Peyer's patch (tissue), 4 donors: ENCODE data around the gene LYG2. TPM values are rescaled to one million over a fixed set of nuclear protein-coding genes. Genes with fewer than 3 reads are reported as not detected.
"Not testable (repeated sequence)": the region's sequence is repeated elsewhere in the genome, so short reads cannot be mapped to it uniquely, and the experiment has no call there.

Source experiments
- DNase-seq, 3 donors: peaks; one replicate each; pipeline ENCODE4 v3.0.0-alpha.2; 2017 to 2019
- H3K27ac ChIP-seq, 4 donors: fragments of 200-600 bp; sonication (generic); one replicate each; pipeline ENCODE4 v1.5.1; 2016 to 2019
- H3K27me3 ChIP-seq, 2 donors: fragments of 200-600 bp; sonication (generic); one replicate each; pipeline ENCODE4 v1.5.1; 2019
- H3K36me3 ChIP-seq, 3 donors: fragments of 200-600 bp; sonication (generic); one replicate each; pipeline ENCODE4 v1.5.1; 2016 to 2019
- H3K4me1 ChIP-seq, 4 donors: fragments of 200-600 bp; sonication (generic); one replicate each; pipeline ENCODE4 v1.5.1; 2016 to 2019
- H3K4me3 ChIP-seq, 4 donors: fragments of 200-600 bp; sonication (generic); 1 replicate in 3 of 4; 2 replicates in 1 of 4; pipeline ENCODE4 v1.5.1; 2016 to 2019; ENCODE audit warnings: mild to moderate bottlenecking in 1 of 4
- H3K9me3 ChIP-seq, 4 donors: fragments of 200-600 bp; sonication (generic); one replicate each; pipeline ENCODE4 v1.5.1; 2016 to 2019; ENCODE audit warnings: mild to moderate bottlenecking in 1 of 4
- POLR2A ChIP-seq, 2 donors: fragments of 450-650 bp; IDR thresholded peaks; one replicate each; pipeline ENCODE4 v1.5.1; 2017; ENCODE audit warnings: antibody characterized with exemption in 2 of 2, mild to moderate bottlenecking in 2 of 2, moderate library complexity in 2 of 2
- total RNA-seq, 4 donors: library from RNA; depleted of rRNA; stranded (reverse); fragments of >200 nt; gene quantifications; one replicate each; pipeline ENCODE4 v1.1.0, GENCODE V29; 2016
- TF ChIP-seq, protein P1 (sequence below), 6 experiments: fragments of 450-650 bp in 4 of 6; fragments of 200-600 bp in 2 of 6; sonication (generic) in 1 of 6; IDR thresholded peaks; one replicate each; pipeline ENCODE4 v1.5.1; 2017 to 2019; ENCODE audit warnings: antibody characterized with exemption in 6 of 6, mild to moderate bottlenecking in 3 of 6, moderate library complexity in 1 of 6

LYG2 gene
- not detected for total RNA-seq

DNA sequence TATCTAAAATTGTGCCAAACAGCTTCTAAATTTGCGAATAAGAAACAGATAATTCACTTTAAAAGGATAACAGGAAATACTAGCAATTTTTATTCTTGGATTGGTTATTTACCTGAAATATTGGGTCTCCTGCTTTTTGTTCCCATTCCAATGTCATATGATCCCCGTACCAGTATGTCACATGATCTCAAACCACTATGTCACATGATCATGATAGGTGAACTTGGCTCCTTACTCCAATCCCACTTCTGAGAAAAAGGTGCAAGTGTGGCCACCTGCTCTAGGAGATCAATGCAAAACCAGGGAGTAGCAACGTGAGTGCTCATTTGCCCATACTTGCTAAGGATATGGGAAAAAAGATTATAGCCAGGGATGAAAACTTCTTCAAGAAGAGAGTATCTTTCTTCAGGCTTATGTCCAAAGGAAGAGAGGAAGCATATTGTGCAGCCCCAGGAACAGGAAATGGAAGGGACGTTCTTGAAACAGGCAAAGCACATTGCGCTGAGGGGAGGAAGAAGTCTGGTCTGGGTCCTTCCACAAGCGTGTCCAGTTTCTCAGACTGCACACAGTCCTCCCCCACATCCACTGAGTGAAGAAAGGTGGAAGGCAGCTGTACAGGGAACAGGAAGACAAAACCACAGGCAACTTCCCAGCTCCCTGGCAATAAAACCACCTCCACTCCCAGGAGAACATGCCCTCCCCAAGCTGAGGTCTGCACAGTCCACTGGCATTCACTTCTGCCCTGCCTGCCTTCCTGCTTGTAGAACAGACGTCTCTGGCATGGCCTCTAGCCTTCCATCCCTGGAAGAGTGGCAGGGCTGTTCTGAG lies at the start of gene LYG2:
Gene LYG2, minus strand, starts transcription at position 176 of the 828 bp plus-strand sequence. CDS start 1,406 bp downstream, outside the sequence.
- Histone ChIP-seq H3K27ac (no peak within 1 kb of the TSS), H3K9me3 (no peaks in the 10 kb centered on the region), H3K4me1 (no peaks in the 10 kb centered on the region), H3K36me3 (no peaks in the 10 kb centered on the region), H3K4me3 (no peak within 1 kb of the TSS), H3K27me3 (no peaks in the 10 kb centered on the region)
- DNase-seq: no peak
- TF ChIP-seq, protein P1, sequence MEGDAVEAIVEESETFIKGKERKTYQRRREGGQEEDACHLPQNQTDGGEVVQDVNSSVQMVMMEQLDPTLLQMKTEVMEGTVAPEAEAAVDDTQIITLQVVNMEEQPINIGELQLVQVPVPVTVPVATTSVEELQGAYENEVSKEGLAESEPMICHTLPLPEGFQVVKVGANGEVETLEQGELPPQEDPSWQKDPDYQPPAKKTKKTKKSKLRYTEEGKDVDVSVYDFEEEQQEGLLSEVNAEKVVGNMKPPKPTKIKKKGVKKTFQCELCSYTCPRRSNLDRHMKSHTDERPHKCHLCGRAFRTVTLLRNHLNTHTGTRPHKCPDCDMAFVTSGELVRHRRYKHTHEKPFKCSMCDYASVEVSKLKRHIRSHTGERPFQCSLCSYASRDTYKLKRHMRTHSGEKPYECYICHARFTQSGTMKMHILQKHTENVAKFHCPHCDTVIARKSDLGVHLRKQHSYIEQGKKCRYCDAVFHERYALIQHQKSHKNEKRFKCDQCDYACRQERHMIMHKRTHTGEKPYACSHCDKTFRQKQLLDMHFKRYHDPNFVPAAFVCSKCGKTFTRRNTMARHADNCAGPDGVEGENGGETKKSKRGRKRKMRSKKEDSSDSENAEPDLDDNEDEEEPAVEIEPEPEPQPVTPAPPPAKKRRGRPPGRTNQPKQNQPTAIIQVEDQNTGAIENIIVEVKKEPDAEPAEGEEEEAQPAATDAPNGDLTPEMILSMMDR (IDR thresholded peaks at IDR 0.05): no peak
- TF ChIP-seq POLR2A (IDR thresholded peaks at IDR 0.05): no peak

GRCh38 chr2:99301097-99301496 lies 45.6 kb upstream of the LYG2 start, which contains the start of gene LYG1:
Gene LYG1 (minus strand): TSS chr2:99301197. CDS start chr2:99295670, 5,527 bp downstream.
- H3K4me3 ChIP-seq, H3K4me1 ChIP-seq, H3K36me3 ChIP-seq, H3K9me3 ChIP-seq, H3K27ac ChIP-seq, DNase-seq, H3K27me3 ChIP-seq: not testable (repeated sequence)

- no peak overlapping the region for H3K27ac ChIP-seq
These were observed 44.1 kb upstream of the LYG2 start for GRCh38 chr2:99299580-99299979.

GRCh38 chr2:99297994-99298393 lies 42.5 kb upstream of the LYG2 start:
- no peak overlapping the region for H3K4me3 ChIP-seq

More at GRCh38 chr2:99299580-99299979, 44.1 kb upstream of the LYG2 start:
- peaks cover 0 to 7% (median 0%) of the 10 kb centered on the region in 3 donors for H3K36me3 ChIP-seq
- no peaks in the 10 kb centered on the region for H3K9me3 ChIP-seq
- no peak overlapping the region for H3K4me3 ChIP-seq
- no peaks in the 10 kb centered on the region for H3K27me3 ChIP-seq
- H3K4me1 ChIP-seq: no peaks in the 10 kb centered on the region
- TF ChIP-seq POLR2A (IDR thresholded peaks at IDR 0.05): no peak
- TF ChIP-seq, protein P1 (IDR thresholded peaks at IDR 0.05): no peak
- DNase-seq: no peak

DNA sequence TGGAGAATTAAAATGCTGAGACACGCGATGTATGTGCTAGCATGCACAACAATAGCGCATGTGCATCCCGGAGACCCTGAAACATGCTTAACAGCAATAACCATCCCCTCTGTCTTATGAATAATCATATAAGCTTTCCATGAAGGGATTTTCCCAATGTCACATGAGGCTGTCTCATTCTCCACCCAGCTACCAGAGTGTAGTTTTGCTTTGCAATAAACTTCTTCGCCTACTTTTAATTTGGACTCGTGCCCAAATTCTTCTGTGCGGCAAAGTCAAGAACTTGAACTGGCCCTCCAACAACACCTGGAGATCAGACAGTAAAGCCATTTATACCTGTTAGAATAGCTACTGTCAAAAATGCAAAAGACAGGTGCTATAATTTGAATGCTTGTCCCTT lies 30.1 kb upstream of the LYG2 start:
- no peak for TF ChIP-seq POLR2A (IDR thresholded peaks at IDR 0.05)
- TF ChIP-seq, protein P1 (IDR thresholded peaks at IDR 0.05): no peak
- H3K9me3 ChIP-seq: no peaks in the 10 kb centered on the region
- no peaks in the 10 kb centered on the region for H3K27me3 ChIP-seq
- H3K36me3 ChIP-seq: no peaks in the 10 kb centered on the region
- no peak for DNase-seq
- H3K4me1 ChIP-seq: no peaks in the 10 kb centered on the region
- H3K27ac ChIP-seq: no peak overlapping the region
- H3K4me3 ChIP-seq: no peak overlapping the region

More at GRCh38 chr2:99297994-99298393, 42.5 kb upstream of the LYG2 start:
- Histone ChIP-seq H3K27me3 (no peaks in the 10 kb centered on the region), H3K27ac (no peak overlapping the region), H3K36me3 (peaks cover 0 to 7% (median 0%) of the 10 kb centered on the region in 3 donors), H3K9me3 (no peaks in the 10 kb centered on the region), H3K4me1 (no peaks in the 10 kb centered on the region)
- TF ChIP-seq POLR2A (IDR thresholded peaks at IDR 0.05): no peak
- TF ChIP-seq, protein P1 (IDR thresholded peaks at IDR 0.05): no peak
- no peak for DNase-seq

DNA sequence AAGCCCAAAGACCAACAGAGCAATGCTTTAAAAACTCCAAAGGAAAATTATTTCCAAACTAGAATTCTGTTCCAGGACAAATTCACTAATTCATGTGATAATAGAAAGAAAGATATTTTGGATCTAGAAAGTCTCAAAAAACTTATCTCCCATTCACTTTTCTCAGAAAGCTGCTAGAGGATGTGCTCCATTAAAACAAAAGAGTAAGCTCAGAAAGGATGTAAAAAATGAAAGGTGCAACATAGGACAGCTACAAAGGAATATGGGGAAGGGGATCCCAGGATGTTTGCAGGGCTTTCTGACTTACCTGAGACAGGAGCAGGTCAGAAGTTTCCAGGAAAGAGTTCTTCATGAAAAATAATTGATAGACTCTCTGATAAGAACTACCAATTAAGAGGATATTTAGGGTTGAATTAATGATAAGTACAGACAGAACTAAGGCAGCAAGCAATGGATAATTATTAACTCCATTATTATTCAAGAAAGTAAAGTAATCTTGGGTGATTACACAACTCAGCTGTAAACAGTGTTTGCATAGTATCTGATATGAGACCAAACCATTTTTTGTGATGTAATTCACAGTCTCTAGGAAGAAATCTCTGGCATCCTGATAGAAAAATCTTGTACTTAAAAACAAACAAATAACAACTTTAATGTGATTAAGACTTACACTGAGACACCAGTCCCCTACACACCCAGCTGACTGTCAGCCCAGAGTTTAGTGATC lies 24.7 kb upstream of the LYG2 start:
- DNase-seq: no peak

More for the DNA sequence above, 24.7 kb upstream of the LYG2 start:
- Histone ChIP-seq H3K9me3 (peaks cover 0 to 3% (median 0%) of the 10 kb centered on the region in 4 donors), H3K27ac (no peak overlapping the region), H3K4me1 (no peaks in the 10 kb centered on the region), H3K36me3 (no peaks in the 10 kb centered on the region), H3K4me3 (no peak overlapping the region), H3K27me3 (no peaks in the 10 kb centered on the region)
- no peak for TF ChIP-seq POLR2A (IDR thresholded peaks at IDR 0.05)
- TF ChIP-seq, protein P1 (IDR thresholded peaks at IDR 0.05): no peak
